Esophagus (tissue), 2 donors: Measurements from ENCODE around the gene IL1RL1. TPM values are rescaled to one million over a fixed set of nuclear protein-coding genes. Genes with fewer than 3 reads are reported as not detected.

Experiments
- H3K27ac ChIP-seq, 2 donors: one replicate each; pipeline ENCODE4 v1.5.1; 2013; ENCODE audit warnings: low read depth in 2 of 2, mild to moderate bottlenecking in 2 of 2, inconsistent platforms in 1 of 2, low read length in 1 of 2, moderate library complexity in 1 of 2
- H3K27me3 ChIP-seq, 2 donors: one replicate each; pipeline ENCODE4 v1.6.1; 2013; ENCODE audit warnings: low read length in 2 of 2, control low read depth in 1 of 2, mild to moderate bottlenecking in 1 of 2; ENCODE audit not compliant: insufficient read depth in 2 of 2, control insufficient read depth in 1 of 2
- H3K36me3 ChIP-seq, 2 donors: one replicate each; pipeline ENCODE4 v1.6.1; 2013; ENCODE audit warnings: low read length in 1 of 2; ENCODE audit not compliant: control insufficient read depth in 2 of 2, insufficient read depth in 2 of 2
- H3K4me1 ChIP-seq, 2 donors: one replicate each; pipeline ENCODE4 v1.6.1; 2013; ENCODE audit warnings: low read length in 1 of 2; ENCODE audit not compliant: control insufficient read depth in 2 of 2, insufficient read depth in 2 of 2
- H3K4me3 ChIP-seq, 2 donors: one replicate each; pipeline ENCODE4 v1.5.1; 2013; ENCODE audit warnings: low read length in 2 of 2, mild to moderate bottlenecking in 2 of 2, low read depth in 1 of 2, moderate library complexity in 1 of 2
- H3K9me3 ChIP-seq, 2 donors: one replicate each; pipeline ENCODE4 v1.6.1; 2013; ENCODE audit warnings: mild to moderate bottlenecking in 2 of 2, low read depth in 1 of 2, low read length in 1 of 2, moderate library complexity in 1 of 2; ENCODE audit not compliant: control insufficient read depth in 2 of 2, insufficient read depth in 1 of 2
- WGBS, 2 donors: extraction: QIAGEN DNeasy Blood & Tissue Kit; methylation state at CpG; one replicate each; pipeline ENCODE4 v1.1.7; 2013; 5-methylcytosine and 5-hydroxymethylcytosine counted together
- polyA plus RNA-seq, 2 donors: library from polyadenylated mRNA; stranded (reverse); fragments of 200-250 nt; gene quantifications; one replicate each; pipeline ENCODE4 v1.2.3, GENCODE V29; 2013
- donor health status: healthy with polysubstance abuse.
- donor health status: Bipolar disorder and iron deficiency.

Gene IL1RL1
- polyA plus RNA-seq, 2 donors, result 0.18 to 0.44 TPM

DNA sequence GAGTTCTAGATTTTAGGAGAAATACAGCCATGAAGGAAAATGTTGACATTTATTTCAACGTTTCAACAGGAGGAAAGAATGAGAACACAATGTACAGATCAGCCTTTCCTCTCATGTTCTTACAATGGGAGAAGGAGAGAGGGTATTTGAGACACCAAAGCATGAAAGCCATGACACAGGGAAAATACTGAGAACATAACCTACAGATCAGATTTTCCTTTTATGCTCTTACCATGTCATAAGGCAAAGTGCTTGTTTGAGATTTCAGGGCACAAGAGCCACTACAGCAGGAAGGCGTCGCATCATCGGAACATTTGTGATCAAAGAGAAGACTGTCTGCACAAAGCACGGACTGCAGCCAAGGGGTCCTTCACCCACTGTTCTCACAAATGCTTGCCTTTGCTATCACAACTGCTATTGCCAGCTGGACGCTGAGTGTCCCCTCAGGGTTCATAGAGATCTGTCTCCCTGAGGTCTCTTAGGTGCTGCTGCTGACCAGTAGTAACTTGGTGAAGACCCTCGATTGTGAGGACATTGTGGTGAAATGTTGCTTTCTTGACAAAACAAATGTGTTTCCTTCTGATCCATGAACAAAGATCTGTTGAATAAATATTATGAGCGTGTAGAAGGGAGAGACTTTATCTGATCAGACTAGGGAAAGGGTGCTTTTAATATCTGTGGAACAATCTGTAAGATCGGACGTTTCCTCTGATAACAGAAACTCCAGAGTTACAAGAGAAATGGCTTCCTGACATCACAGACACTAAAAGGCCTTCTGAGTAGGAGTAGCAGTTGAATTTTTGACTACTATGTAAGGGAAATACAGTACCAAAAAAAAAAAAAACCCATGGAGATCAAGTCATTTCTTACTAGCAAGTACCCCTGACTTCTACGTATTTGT is 6.4 kb upstream of the IL1RL1 start:
- Histone ChIP-seq H3K9me3 (no peaks in the 10 kb centered on the region), H3K36me3 (no peaks in the 10 kb centered on the region), H3K27me3 (no peaks in the 10 kb centered on the region), H3K4me3 (no peak overlapping the region), H3K4me1 (no peaks in the 10 kb centered on the region), H3K27ac (peak overlapping the region in 1 of 2 donors; percentile 2)
- 62 to 66% methylated on average over 11 of the region's 11 CpGs for WGBS, 2 donors

DNA sequence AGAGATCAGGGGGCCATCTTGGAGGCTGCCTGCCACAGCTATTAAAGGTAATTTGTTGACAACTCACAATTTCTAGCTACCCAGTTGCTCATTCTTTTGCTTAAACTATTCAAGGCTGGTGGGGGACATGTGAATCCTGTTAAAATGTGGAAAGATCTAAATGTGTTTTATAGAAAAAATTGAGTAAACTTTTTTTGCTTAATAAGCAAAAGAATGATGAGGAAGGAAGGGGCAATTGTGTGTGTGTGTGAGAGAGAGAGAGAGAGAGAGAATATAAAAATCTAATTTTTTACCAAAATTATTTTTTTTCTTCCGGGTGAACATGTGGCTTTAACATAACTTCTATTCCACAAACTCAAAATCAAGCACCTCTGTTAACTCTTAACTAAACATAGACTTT is 5.2 kb upstream of the IL1RL1 start:
- Histone ChIP-seq H3K4me1 (no peaks in the 10 kb centered on the region), H3K27me3 (no peaks in the 10 kb centered on the region), H3K4me3 (no peak overlapping the region), H3K9me3 (no peaks in the 10 kb centered on the region), H3K27ac (no peak overlapping the region), H3K36me3 (no peaks in the 10 kb centered on the region)
- 74 to 78% methylated on average over 1 of the region's 1 CpG for WGBS, 2 donors

DNA sequence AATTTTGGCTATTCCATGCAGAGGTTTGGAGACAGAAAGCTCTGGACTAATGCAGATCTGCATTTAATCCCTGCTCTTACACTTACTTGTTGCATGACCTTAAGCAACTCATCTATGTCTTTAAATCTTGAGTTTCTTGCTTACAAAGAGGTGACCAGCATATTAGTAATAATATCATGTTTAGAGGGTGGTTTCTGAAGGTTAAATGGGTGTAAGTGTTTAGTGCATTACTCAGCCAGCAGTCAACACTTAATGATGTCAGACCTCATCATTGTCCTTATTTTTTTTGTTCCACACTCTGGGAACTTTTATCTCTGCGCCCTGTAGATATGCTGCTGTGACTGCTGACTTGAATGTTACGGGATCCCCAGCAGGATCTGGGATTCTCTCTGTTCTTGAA is 1.7 kb downstream of the IL1RL1 start:
- no peaks in the 10 kb centered on the region for H3K4me1 ChIP-seq
- H3K27ac ChIP-seq, result no peak overlapping the region
- no peaks in the 10 kb centered on the region for H3K36me3 ChIP-seq
- H3K9me3 ChIP-seq, result no peaks in the 10 kb centered on the region
- WGBS, 2 donors, result 73 to 89% methylated on average over 2 of the region's 2 CpGs
- no peak overlapping the region for H3K4me3 ChIP-seq
- H3K27me3 ChIP-seq, result no peaks in the 10 kb centered on the region

DNA sequence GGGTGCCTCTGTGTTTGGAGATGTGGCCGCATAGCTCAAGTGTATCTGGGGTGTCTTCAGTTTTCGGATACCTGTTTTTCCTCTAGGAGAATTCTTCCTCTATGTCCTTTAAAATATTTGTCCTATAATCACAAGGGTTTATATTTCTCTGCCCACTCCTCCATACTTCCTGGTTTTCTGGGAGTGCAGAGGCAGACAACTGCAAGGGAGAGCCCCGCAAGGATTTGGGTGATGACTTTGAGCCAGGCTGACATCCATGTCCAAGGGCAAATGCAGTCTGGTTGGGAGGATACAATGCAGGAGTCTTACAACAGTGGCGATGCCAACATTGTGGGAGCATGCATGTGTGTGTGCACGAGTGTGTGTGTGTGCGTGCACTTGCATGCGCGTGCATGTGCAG is 2.1 kb downstream of the IL1RL1 start:
- Histone ChIP-seq H3K9me3 (no peaks in the 10 kb centered on the region), H3K36me3 (no peaks in the 10 kb centered on the region), H3K27ac (no peak overlapping the region), H3K4me3 (no peak overlapping the region), H3K4me1 (no peaks in the 10 kb centered on the region), H3K27me3 (no peaks in the 10 kb centered on the region)
- 84 to 92% methylated on average over 8 of the region's 8 CpGs for whole genome bisulfite sequencing, 2 donors

DNA sequence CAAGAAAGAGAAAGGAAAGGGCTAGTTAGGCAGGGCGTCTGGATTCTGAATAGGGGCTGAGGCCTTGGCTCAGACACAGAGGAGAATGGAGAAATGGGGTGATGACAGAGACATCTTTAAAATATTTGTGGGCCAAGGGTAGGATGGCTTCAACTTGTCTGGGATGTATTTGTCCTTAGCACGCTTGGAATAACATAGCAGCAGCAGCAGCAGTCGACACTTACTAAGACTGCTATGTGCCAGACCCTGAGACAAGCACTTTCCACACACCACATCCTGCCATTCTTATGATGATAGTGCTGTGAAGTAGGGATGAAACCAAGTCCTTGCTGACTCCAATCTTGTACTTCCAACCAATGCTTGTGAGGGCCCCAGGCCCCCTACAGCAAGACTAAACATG is 2.6 kb downstream of the IL1RL1 start:
- no peak overlapping the region for H3K4me3 ChIP-seq
- H3K27ac ChIP-seq, result no peak overlapping the region
- no peaks in the 10 kb centered on the region for H3K4me1 ChIP-seq
- H3K9me3 ChIP-seq, result no peaks in the 10 kb centered on the region
- WGBS, 2 donors, result 82 to 89% methylated on average over 3 of the region's 3 CpGs
- H3K27me3 ChIP-seq, result no peaks in the 10 kb centered on the region
- no peaks in the 10 kb centered on the region for H3K36me3 ChIP-seq

- Histone ChIP-seq H3K4me1 (no peaks in the 10 kb centered on the region), H3K36me3 (no peaks in the 10 kb centered on the region), H3K27ac (no peak overlapping the region), H3K27me3 (no peaks in the 10 kb centered on the region), H3K9me3 (no peaks in the 10 kb centered on the region), H3K4me3 (no peak overlapping the region)
- 51 to 54% methylated on average over 2 of the region's 2 CpGs for WGBS, 2 donors
Measured at GRCh38 chr2:102315921-102316320, 4.6 kb downstream of the IL1RL1 start.

GRCh38 chr2:102317715-102318114 is 6.4 kb downstream of the IL1RL1 start:
- H3K36me3 ChIP-seq, result no peaks in the 10 kb centered on the region
- WGBS, 2 donors, result 20 to 21% methylated on average over 2 of the region's 2 CpGs
- H3K4me3 ChIP-seq, result no peak overlapping the region
- H3K27ac ChIP-seq, result no peak overlapping the region
- H3K4me1 ChIP-seq, result no peaks in the 10 kb centered on the region
- H3K9me3 ChIP-seq, result no peaks in the 10 kb centered on the region
- no peaks in the 10 kb centered on the region for H3K27me3 ChIP-seq

GRCh38 chr2:102318437-102318836 is 7.1 kb downstream of the IL1RL1 start:
- Histone ChIP-seq H3K36me3 (no peaks in the 10 kb centered on the region), H3K4me1 (no peaks in the 10 kb centered on the region), H3K27me3 (no peaks in the 10 kb centered on the region), H3K27ac (no peak overlapping the region), H3K4me3 (no peak overlapping the region), H3K9me3 (no peaks in the 10 kb centered on the region)
- WGBS, 2 donors, result 80 to 91% methylated on average over 2 of the region's 2 CpGs

DNA sequence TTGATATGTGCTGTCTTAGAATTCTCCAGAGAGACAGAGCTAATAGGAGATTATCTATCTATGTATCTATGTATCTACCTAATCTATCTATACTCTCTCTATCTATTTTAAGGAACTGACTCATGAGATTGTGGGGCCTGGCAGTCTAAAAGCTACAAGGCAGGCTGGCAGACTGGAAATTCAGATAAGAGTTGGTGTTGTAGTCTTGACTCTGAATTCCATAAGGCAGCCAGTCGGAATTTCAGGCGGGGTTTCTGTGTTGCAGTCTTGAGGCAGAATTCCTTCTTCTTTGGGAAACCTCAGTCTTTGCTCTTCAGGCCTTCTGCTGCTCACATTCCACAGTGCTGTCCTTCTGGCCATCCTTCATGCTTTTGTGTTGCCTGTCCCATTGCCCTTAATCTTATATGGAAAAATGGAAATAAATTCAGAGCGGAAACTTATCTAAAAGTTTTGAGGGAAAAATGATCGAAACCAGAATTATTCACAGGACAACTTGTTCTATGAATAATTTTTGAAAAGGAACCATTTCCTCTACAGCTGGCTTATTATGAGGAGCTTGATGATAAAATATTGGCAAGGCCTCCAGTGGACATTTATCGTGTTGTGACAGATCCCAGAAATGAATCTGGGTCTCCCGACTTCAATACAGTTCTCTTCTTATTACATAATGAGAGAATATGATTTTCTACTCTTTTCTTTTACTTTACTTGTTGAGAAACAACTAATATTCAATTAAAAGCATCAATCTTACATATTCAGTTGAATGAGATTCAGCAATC is 10.8 kb downstream of the IL1RL1 start:
- Histone ChIP-seq H3K27ac (no peak overlapping the region), H3K4me1 (no peaks in the 10 kb centered on the region), H3K36me3 (no peaks in the 10 kb centered on the region), H3K9me3 (no peaks in the 10 kb centered on the region), H3K4me3 (no peak overlapping the region), H3K27me3 (no peaks in the 10 kb centered on the region)
- WGBS, 2 donors, result 62 to 85% methylated on average over 6 of the region's 6 CpGs
